ENCODE measurements around the gene FAF1. TPM values are rescaled to one million over a fixed set of nuclear protein-coding genes. Genes with fewer than 3 reads are reported as not detected.
"Not testable (repeated sequence)": the region's sequence is repeated elsewhere in the genome, so short reads cannot be mapped to it uniquely, and the experiment has no call there.

Gene FAF1
- total and polyA plus RNA-seq, 2 donors (not counting 1 experiment from before 2014, with no cell fraction given) = 39.6 to 40.0 TPM

DNA sequence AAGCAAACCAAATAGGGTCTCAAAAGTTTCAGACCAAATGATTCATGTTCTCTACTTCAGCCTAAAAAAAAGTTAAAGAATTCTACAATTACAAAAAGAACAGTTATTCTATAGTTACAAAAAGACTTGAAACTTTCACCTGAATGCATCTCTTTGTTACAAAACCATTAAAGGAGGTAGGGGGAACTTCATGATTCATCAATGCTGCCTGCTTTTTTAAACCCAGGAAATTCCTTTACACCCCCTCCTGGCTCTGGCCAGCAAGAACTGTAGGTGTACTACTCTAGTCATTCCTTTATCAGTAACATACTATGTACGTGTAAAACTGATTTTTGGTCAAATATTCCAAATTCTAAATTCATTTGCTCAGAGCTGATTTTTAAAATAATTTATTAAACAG, 5.0 kb downstream of the FAF1 start:
- Histone ChIP-seq H3K27me3 (ENCODE audit: control insufficient read depth, insufficient read depth, low read length) (no peaks in the 10 kb centered on the region), H4K20me1 (ENCODE audit: control insufficient read depth, extremely low read depth, insufficient read depth, low read length) (no peaks in the 10 kb centered on the region), H3K36me3 (ENCODE audit: control insufficient read depth, insufficient read depth, low read length) (no peaks in the 10 kb centered on the region), H3K4me2 (ENCODE audit: extremely low read depth, insufficient read depth, low read length) (no peak overlapping the region), H3K9me3 (ENCODE audit: control insufficient read depth, insufficient read depth, low read depth, low read length) (no peaks in the 10 kb centered on the region), H2AFZ (ENCODE audit: low read length) (no peak overlapping the region), H3K9ac (ENCODE audit: insufficient read depth, low read length) (no peak overlapping the region), H3K79me2 (ENCODE audit: control insufficient read depth, insufficient read depth, low read length) (peaks cover 46% of the 10 kb centered on the region), H3K27ac (ENCODE audit: insufficient read depth, low read length) (no peak overlapping the region), H3K4me1 (ENCODE audit: control insufficient read depth, extremely low read depth, insufficient read depth, low read length) (no peaks in the 10 kb centered on the region), H3K4me3 (replicated peaks in 1 of 4; ENCODE audit: control extremely low read depth in 1 of 4, insufficient read depth in 1 of 4, low read depth in 3 of 4, low read length in 4 of 4) (no peak overlapping the region)
- DNase-seq (ENCODE audit: low read depth in 2 of 2) = peak in 1 of 2 donors; percentile 65
- TF ChIP-seq EZH2 (IDR thresholded peaks at IDR 0.05; ENCODE audit: low read length, missing control alignments) = no peak
- TF ChIP-seq, protein P1, sequence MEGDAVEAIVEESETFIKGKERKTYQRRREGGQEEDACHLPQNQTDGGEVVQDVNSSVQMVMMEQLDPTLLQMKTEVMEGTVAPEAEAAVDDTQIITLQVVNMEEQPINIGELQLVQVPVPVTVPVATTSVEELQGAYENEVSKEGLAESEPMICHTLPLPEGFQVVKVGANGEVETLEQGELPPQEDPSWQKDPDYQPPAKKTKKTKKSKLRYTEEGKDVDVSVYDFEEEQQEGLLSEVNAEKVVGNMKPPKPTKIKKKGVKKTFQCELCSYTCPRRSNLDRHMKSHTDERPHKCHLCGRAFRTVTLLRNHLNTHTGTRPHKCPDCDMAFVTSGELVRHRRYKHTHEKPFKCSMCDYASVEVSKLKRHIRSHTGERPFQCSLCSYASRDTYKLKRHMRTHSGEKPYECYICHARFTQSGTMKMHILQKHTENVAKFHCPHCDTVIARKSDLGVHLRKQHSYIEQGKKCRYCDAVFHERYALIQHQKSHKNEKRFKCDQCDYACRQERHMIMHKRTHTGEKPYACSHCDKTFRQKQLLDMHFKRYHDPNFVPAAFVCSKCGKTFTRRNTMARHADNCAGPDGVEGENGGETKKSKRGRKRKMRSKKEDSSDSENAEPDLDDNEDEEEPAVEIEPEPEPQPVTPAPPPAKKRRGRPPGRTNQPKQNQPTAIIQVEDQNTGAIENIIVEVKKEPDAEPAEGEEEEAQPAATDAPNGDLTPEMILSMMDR (conservative IDR thresholded peaks at IDR 0.05 in 1 of 2, IDR thresholded peaks at IDR 0.05 in 1 of 2; ENCODE audit: low read depth in 1 of 2, low read length in 2 of 2) = no peak

DNA sequence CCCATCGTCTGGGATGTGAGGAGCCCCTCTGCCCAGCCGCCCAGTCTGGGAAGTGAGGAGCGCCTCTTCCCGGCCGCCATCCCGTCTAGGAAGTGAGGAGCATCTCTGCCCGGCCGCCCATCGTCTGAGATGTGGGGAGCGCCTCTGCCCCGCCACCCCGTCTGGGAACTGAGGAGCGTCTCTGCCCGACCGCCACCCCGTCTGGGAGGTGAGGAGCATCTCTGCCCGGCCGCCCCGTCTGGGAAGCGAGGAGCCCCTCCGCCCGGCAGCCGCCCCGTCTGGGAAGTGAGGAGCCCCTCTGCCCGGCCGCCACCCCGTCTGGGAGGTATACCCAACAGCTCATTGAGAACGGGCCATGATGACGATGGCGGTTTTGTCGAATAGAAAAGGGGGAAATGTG, 7.5 kb downstream of the FAF1 start:
- H3K9me3 ChIP-seq (ENCODE audit: control insufficient read depth, insufficient read depth, low read depth, low read length); H2AFZ ChIP-seq (ENCODE audit: low read length): not testable (repeated sequence)

DNA sequence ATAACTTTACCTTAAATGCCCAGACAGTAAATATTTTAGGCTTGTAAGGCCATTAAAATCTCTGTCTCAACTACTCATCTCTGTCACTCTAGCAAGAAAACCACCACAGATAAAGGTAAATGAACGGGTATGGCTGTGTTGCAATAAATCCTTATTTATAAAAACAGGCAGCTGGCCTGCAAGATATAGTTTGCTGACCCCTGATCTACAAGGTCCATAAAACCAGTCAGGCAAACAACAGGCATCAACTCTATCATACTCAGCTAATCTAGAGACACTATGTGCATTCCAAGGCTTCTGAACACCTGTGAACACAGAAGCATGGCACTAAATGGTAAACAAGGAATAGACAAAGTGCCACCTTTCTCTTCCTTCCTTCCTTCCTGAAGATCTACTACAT, 9.7 kb downstream of the FAF1 start:
- H3K4me3 ChIP-seq (replicated peaks in 1 of 4; ENCODE audit: control extremely low read depth in 1 of 4, insufficient read depth in 1 of 4, low read depth in 3 of 4, low read length in 4 of 4) = no peak overlapping the region
- peaks cover 2% of the 10 kb centered on the region for H4K20me1 ChIP-seq (ENCODE audit: control insufficient read depth, extremely low read depth, insufficient read depth, low read length)
- H3K9me3 ChIP-seq (ENCODE audit: control insufficient read depth, insufficient read depth, low read depth, low read length) = no peaks in the 10 kb centered on the region
- no peak overlapping the region for H3K4me2 ChIP-seq (ENCODE audit: extremely low read depth, insufficient read depth, low read length)
- no peak for DNase-seq (ENCODE audit: low read depth in 2 of 2)
- no peaks in the 10 kb centered on the region for H3K4me1 ChIP-seq (ENCODE audit: control insufficient read depth, extremely low read depth, insufficient read depth, low read length)
- no peaks in the 10 kb centered on the region for H3K27me3 ChIP-seq (ENCODE audit: control insufficient read depth, insufficient read depth, low read length)
- H3K36me3 ChIP-seq (ENCODE audit: control insufficient read depth, insufficient read depth, low read length) = no peaks in the 10 kb centered on the region
- H2AFZ ChIP-seq (ENCODE audit: low read length) = no peak overlapping the region
- no peak overlapping the region for H3K9ac ChIP-seq (ENCODE audit: insufficient read depth, low read length)
- no peak for TF ChIP-seq EZH2 (IDR thresholded peaks at IDR 0.05; ENCODE audit: low read length, missing control alignments)
- TF ChIP-seq, protein P1 (conservative IDR thresholded peaks at IDR 0.05 in 1 of 2, IDR thresholded peaks at IDR 0.05 in 1 of 2; ENCODE audit: low read depth in 1 of 2, low read length in 2 of 2) = no peak
- H3K79me2 ChIP-seq (ENCODE audit: control insufficient read depth, insufficient read depth, low read length) = peaks cover 55% of the 10 kb centered on the region
- no peak overlapping the region for H3K27ac ChIP-seq (ENCODE audit: insufficient read depth, low read length)

More for the DNA sequence above, 7.5 kb downstream of the FAF1 start:
- not testable (repeated sequence) for DNase-seq (ENCODE audit: low read depth in 2 of 2); H3K36me3 ChIP-seq (ENCODE audit: control insufficient read depth, insufficient read depth, low read length); H3K4me1 ChIP-seq (ENCODE audit: control insufficient read depth, extremely low read depth, insufficient read depth, low read length); H4K20me1 ChIP-seq (ENCODE audit: control insufficient read depth, extremely low read depth, insufficient read depth, low read length); H3K27ac ChIP-seq (ENCODE audit: insufficient read depth, low read length); H3K27me3 ChIP-seq (ENCODE audit: control insufficient read depth, insufficient read depth, low read length); H3K4me3 ChIP-seq (replicated peaks in 1 of 4; ENCODE audit: control extremely low read depth in 1 of 4, insufficient read depth in 1 of 4, low read depth in 3 of 4, low read length in 4 of 4); H3K9ac ChIP-seq (ENCODE audit: insufficient read depth, low read length); H3K4me2 ChIP-seq (ENCODE audit: extremely low read depth, insufficient read depth, low read length)
- H3K79me2 ChIP-seq (ENCODE audit: control insufficient read depth, insufficient read depth, low read length) = peaks cover 46% of the 10 kb centered on the region
